ENCODE data around the gene HNRNPL. TPM values are rescaled to one million over a fixed set of nuclear protein-coding genes. Genes with fewer than 3 reads are reported as not detected.

The HNRNPL gene
- total and polyA plus RNA-seq, 9 of the 15 experiments (the other 6 are each of a cell fraction or from before 2014, with no cell fraction given), result 39.5 to 610 (median 299) TPM

DNA sequence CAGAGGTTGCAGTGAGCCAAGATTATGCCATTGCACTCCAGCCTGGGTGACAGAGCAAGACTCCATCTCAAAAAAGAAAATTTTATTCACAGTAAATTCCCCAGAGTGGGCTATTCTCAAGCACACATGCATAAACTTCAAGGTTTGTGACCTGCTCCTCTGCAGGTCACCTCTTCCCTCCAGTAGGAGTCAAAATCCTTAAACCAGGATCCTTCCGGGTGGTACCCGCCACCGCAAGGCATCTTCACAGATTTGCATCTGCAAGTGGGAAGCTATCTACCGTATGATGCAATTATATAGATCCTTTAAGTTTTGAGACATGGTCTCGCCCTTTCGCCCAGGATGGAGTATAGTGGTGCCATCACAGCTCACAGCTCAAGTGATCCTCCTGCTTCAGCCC is 15.2 kb downstream of the HNRNPL start:
- H3K4me1 ChIP-seq (replicated peaks in 1 of 2; ENCODE audit: control insufficient read depth in 2 of 2, insufficient read depth in 2 of 2, low read length in 2 of 2), result peaks cover 11 to 26% of the 10 kb centered on the region in 2 experiments; a peak in 4 of 5 replicates
- H3K4me3 ChIP-seq, result no peak overlapping the region
- CTCF ChIA-PET (ENCODE audit: low intra/inter-chr PET ratio), result no interaction called here
- in situ Hi-C loops (cut with MboI), result no loop called here
- DNase-seq (ENCODE audit: extremely low read depth in 1 of 4, low spot score in 3 of 4) (no peak), ATAC-seq (no peak), FAIRE-seq (no peak)
- no peak overlapping the region for H3K9ac ChIP-seq (ENCODE audit: insufficient read depth in 1 of 2, low read depth in 2 of 2, low read length in 2 of 2)
- TF ChIP-seq CEBPG (CRISPR knock-in tag; IDR thresholded peaks at IDR 0.05) (no peak), CEBPG (tag; conservative IDR thresholded peaks at IDR 0.05 in 1 of 2, IDR thresholded peaks at IDR 0.05 in 1 of 2) (peak in 1 of 2 experiments; percentile 23; a peak in 1 of 4 replicates), ATF3 (IDR thresholded peaks at IDR 0.05) (peak; percentile 35; the same call in 1 of the 2 replicates), ATF3 (CRISPR knock-in tag; conservative IDR thresholded peaks at IDR 0.05) (no peak), ZNF121 (CRISPR knock-in tag; conservative IDR thresholded peaks at IDR 0.05) (no peak)
- intact Hi-C loops (cut with micrococcal nuclease), result loop anchor here (5.0 kb wide), 2 partner anchors 97 to 98 kb away; partner anchors contain the start of genes MRPS12 and SARS2
- H3K9me3 ChIP-seq (replicated peaks; ENCODE audit: control insufficient read depth, insufficient read depth, low read depth, low read length), result no peaks in the 10 kb centered on the region
- H3K27ac ChIP-seq (ENCODE audit: extremely low read depth, low read depth, low read length), result no peak overlapping the region
- no peaks in the 10 kb centered on the region for H3K27me3 ChIP-seq (ENCODE audit: control insufficient read depth in 2 of 2, insufficient read depth in 2 of 2, low read length in 2 of 2)
- H3K4me2 ChIP-seq (ENCODE audit: insufficient read depth, low read length), result no peak overlapping the region
- 88% methylated on average over 6 of the region's 6 CpGs for WGBS (ENCODE audit: insufficient coverage, low coverage, missing lambda C conversion rate)
- BruUV-seq (replicated peaks), result no TSS peak
- 0 out of 2 replicates have a peak, but pooled peaks cover 9% of the 10 kb centered on the region for H4K20me1 ChIP-seq (replicated peaks; ENCODE audit: control insufficient read depth, insufficient read depth, low read length)
- peaks cover 10% of the 10 kb centered on the region for H3K79me2 ChIP-seq (ENCODE audit: control insufficient read depth, insufficient read depth, low read length)
- POLR2A ChIA-PET, result interaction anchor here (0.6 to 2.1 kb wide), 12 partner anchors 10 to 1873 kb away, joined by 3 to 10 read pairs (median 4); no protein-coding TSS in a partner anchor
- H2AFZ ChIP-seq (ENCODE audit: low read depth, low read length), result no peak overlapping the region
- H3K9me1 ChIP-seq (ENCODE audit: control insufficient read depth, insufficient read depth, low read length), result no peaks in the 10 kb centered on the region
- H3K36me3 ChIP-seq (ENCODE audit: control insufficient read depth, insufficient read depth, low read length), result peaks cover 51% of the 10 kb centered on the region
